NCI-H524 (cell line): ENCODE results near the gene CAMK2D.

Experiments
- DNase-seq, 2 experiments: peaks; one replicate each; lab custom pipeline; 2025; lab: John Stamatoyannopoulos, UW

Gene CAMK2D

GRCh38 chr4:113437129-113437528 lies 324.4 kb downstream of the CAMK2D start:
- no peak for DNase-seq

- no peak for DNase-seq
These were observed 325.2 kb downstream of the CAMK2D start for GRCh38 chr4:113436360-113436759.

GRCh38 chr4:113435893-113436292 lies 325.6 kb downstream of the CAMK2D start:
- DNase-seq: no peak

- DNase-seq: no peak
These were observed 327.3 kb downstream of the CAMK2D start for GRCh38 chr4:113434247-113434587.

- DNase-seq: no peak
These were observed 327.8 kb downstream of the CAMK2D start for GRCh38 chr4:113433536-113434246.

- no peak for DNase-seq
These were observed 328.4 kb downstream of the CAMK2D start for GRCh38 chr4:113433116-113433515.

GRCh38 chr4:113423631-113424030 lies 337.9 kb downstream of the CAMK2D start:
- no peak for DNase-seq

GRCh38 chr4:113420938-113421337 lies 340.6 kb downstream of the CAMK2D start:
- no peak for DNase-seq

- DNase-seq: no peak
These were observed 341.9 kb downstream of the CAMK2D start for GRCh38 chr4:113419631-113420030.

- DNase-seq: no peak
These were observed 350.0 kb downstream of the CAMK2D start for GRCh38 chr4:113411496-113411938.

- no peak for DNase-seq
These were observed 350.9 kb downstream of the CAMK2D start for GRCh38 chr4:113410686-113411085.

- no peak for DNase-seq
These were observed 352.4 kb downstream of the CAMK2D start for GRCh38 chr4:113409181-113409580.

- DNase-seq: peak in 1 of 2 experiments; percentile 3
These were observed 354.1 kb downstream of the CAMK2D start for GRCh38 chr4:113407409-113407808.

GRCh38 chr4:113406723-113407016 lies 354.9 kb downstream of the CAMK2D start:
- DNase-seq: no peak

- no peak for DNase-seq
These were observed 355.4 kb downstream of the CAMK2D start for GRCh38 chr4:113405874-113406722.

- DNase-seq: peak in 1 of 2 experiments; percentile 23
These were observed 356.7 kb downstream of the CAMK2D start for GRCh38 chr4:113404841-113405240.

GRCh38 chr4:113404167-113404571 lies 357.4 kb downstream of the CAMK2D start:
- DNase-seq: no peak
